Effector memory CD4-positive, alpha-beta T cell (primary cell): ENCODE results near the gene IFITM5.

Source experiments
- DNase-seq, 3 donors: peaks; one replicate each; pipeline ENCODE4 v3.0.0-alpha.2; 2020
- H3K27ac ChIP-seq: 2 replicates; pipeline ENCODE4 v1.7.0; 2013; ENCODE audit warnings: mild to moderate bottlenecking, low read length, moderate library complexity; ENCODE audit not compliant: insufficient read depth, poor library complexity, severe bottlenecking
- H3K27me3 ChIP-seq: replicated peaks from 2 replicates; pipeline ENCODE4 v1.7.0; 2013; ENCODE audit warnings: mild to moderate bottlenecking, low read length; ENCODE audit not compliant: insufficient read depth, control insufficient read depth, poor library complexity, severe bottlenecking
- H3K36me3 ChIP-seq: 2 replicates; pipeline ENCODE4 v1.7.0; 2013; ENCODE audit warnings: mild to moderate bottlenecking, low read length, moderate library complexity; ENCODE audit not compliant: control insufficient read depth, insufficient read depth
- H3K4me1 ChIP-seq: 2 replicates; pipeline ENCODE4 v1.7.0; 2013; ENCODE audit warnings: low read length, mild to moderate bottlenecking; ENCODE audit not compliant: control insufficient read depth, insufficient read depth, poor library complexity, severe bottlenecking
- H3K4me3 ChIP-seq: 2 replicates; pipeline ENCODE4 v1.7.0; 2013; ENCODE audit warnings: low read length, low read depth, mild to moderate bottlenecking; ENCODE audit not compliant: insufficient read depth, poor library complexity, severe bottlenecking
- H3K9me3 ChIP-seq: 2 replicates; pipeline ENCODE4 v1.7.0; 2013; ENCODE audit warnings: mild to moderate bottlenecking, low read length, moderate library complexity; ENCODE audit not compliant: control insufficient read depth

Gene IFITM5

DNA sequence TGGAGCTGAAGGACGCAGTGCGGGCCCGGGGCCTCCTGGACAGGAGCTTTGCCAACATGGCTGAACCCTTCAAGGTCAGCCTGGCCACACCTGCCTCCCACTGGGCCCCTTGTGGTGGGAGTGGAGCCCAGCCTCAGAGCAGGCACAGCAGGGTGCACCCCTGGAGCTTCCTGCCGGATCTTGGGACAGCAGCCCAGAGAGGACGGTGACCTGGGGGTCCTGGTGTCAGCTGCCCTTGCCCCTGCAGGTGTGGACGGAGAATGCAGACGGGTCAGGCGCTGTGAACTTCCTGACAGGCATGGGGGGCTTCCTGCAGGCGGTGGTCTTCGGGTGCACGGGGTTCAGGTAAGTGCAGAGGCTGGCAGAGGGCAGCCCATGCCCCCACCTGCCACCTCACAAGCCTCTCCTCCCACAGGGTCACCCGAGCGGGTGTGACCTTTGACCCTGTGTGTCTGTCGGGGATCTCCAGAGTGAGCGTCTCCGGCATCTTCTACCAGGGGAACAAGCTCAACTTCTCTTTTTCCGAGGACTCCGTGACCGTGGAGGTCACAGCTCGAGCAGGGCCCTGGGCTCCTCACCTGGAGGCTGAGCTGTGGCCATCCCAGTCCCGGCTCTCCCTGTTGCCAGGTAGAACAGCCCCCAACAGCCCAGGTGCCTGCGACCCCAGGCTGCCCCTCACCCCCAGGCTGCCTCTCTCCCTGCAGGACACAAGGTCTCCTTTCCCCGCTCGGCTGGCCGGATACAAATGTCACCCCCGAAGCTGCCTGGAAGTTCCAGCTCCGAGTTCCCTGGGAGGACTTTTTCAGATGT, 5.3 kb downstream of the IFITM5 start:
- H3K36me3 ChIP-seq = peaks cover 28% of the 10 kb centered on the region
- H3K4me1 ChIP-seq = peaks cover 17% of the 10 kb centered on the region
- no peaks in the 10 kb centered on the region for H3K9me3 ChIP-seq
- no peak overlapping the region for H3K4me3 ChIP-seq
- no peak overlapping the region for H3K27ac ChIP-seq
- no peaks in the 10 kb centered on the region for H3K27me3 ChIP-seq
- DNase-seq = no peak

DNA sequence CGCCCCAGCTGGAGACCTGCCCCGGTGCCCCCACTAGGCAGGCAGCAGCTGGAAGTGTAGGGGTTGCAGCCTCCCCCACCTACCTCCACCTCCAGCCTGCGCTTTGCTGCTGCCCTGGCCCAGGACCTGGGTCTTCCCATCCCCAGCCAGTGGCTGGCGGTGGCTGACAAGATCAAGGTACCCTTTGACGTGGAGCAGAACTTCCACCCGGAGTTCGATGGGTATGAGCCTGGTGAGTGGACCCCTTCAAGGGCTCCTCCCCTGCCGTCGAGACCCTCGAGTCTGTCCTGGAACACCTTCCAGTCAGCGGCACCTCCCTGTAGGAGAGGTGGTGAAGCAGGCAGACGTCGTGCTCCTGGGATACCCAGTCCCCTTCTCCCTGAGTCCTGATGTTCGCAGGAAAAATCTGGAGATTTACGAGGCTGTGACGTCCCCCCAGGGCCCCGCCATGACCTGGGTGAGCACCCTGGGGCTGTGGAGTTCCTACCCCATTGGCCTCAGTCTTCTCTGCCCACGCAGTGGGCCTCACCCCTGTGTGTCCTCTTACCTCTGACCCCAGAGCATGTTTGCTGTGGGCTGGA, 6.0 kb downstream of the IFITM5 start:
- peaks cover 16% of the 10 kb centered on the region for H3K4me1 ChIP-seq
- no peak overlapping the region for H3K27ac ChIP-seq
- H3K27me3 ChIP-seq = no peaks in the 10 kb centered on the region
- H3K9me3 ChIP-seq = no peaks in the 10 kb centered on the region
- peaks cover 28% of the 10 kb centered on the region for H3K36me3 ChIP-seq
- DNase-seq = no peak
- no peak overlapping the region for H3K4me3 ChIP-seq

DNA sequence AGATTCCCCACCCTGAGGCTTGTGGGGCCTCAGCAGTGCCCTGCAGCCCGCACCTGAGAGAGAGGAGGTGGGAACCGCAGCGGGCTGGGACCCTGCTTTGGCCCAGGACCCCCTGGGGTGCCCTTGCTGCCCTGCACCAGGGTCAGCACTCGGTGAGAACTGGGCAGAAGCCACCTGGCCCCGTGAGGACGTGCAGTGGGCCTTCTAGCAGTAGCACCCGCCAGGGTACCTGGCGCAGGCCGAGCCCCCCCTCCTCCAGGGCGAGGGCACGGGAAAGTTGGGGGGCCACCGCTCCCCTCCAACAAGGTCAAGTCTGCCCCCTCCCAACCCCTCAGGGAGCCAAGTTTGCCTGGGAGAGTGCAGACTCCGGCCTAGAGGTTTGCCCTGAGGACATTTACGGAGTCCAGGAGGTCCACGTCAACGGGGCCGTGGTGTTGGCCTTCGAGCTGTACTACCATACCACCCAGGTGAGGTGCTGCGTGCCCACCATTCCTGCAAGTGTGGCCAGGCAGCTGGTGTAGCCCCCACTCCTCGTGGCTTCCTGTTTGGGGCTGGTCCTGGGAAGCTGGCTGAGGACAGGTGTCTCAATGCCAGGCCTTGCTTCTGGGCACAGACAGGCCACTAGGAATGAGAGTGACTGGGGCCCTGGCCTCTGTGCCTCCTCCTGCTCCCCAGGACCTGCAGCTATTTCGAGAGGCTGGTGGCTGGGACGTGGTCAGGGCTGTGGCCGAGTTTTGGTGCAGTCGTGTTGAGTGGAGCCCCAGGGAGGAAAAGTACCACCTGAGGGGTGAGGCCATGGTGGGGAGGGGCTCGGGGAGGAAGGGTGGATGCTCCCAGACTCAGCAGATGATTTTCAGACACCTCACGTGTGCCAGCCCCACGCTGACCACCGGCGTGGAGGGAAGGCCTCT, 6.9 kb downstream of the IFITM5 start:
- Histone ChIP-seq H3K9me3 (no peaks in the 10 kb centered on the region), H3K36me3 (peaks cover 28% of the 10 kb centered on the region), H3K4me1 (peaks cover 7% of the 10 kb centered on the region), H3K27ac (no peak overlapping the region), H3K4me3 (no peak overlapping the region), H3K27me3 (no peaks in the 10 kb centered on the region)
- DNase-seq = no peak

DNA sequence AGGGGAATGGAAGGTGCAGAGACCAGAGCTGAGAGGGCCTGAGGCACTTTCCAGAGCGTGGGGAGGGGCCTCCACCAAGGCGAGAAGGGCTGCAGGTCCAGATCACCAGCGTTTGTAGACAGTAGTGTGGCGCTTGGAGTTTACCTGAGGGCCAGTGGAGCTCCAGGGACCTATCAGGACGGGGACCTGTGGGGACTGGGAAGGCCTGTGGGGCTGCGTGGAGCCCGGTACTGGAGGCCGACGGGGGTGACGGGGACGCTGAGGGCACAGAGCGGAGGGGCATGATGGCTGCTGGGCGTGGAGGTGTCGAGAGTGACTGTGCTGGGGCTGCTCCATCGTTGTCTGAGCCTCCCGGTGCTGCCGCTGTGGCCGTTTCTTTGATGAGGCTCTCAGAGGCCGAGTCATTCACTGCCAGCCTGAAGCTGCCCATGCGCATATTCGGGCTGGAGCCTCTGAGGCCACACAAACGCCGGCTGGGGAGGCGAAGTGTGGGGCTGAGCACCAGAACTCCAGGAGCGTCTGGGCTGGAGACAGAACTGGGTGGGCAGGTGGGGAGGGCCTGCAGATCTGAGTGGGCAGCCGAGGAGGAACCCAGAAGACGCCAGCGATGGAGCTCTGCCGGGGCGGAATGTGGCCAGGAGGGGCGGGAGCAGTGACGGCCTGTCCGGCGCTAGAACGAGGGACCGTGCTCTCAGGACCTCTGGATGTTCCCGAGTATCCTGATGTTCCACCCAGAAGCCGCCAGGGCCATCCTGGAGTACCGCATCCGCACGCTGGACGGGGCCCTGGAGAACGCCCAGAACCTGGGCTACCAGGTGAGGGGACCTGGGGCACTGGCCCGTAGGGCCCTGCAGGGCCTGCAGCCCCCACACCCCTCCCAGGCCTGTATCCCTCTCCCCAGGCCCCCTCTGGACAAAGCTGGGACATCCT, 7.8 kb downstream of the IFITM5 start:
- H3K27me3 ChIP-seq = no peaks in the 10 kb centered on the region
- DNase-seq = no peak
- no peaks in the 10 kb centered on the region for H3K9me3 ChIP-seq
- H3K4me1 ChIP-seq = peaks cover 2% of the 10 kb centered on the region
- H3K27ac ChIP-seq = peak overlapping the region; percentile 20
- H3K36me3 ChIP-seq = peaks cover 28% of the 10 kb centered on the region
- H3K4me3 ChIP-seq = no peak overlapping the region

- Histone ChIP-seq H3K27me3 (no peaks in the 10 kb centered on the region), H3K9me3 (no peaks in the 10 kb centered on the region), H3K4me1 (peaks cover 8% of the 10 kb centered on the region), H3K4me3 (no peak overlapping the region), H3K36me3 (peaks cover 28% of the 10 kb centered on the region), H3K27ac (peak overlapping the region; percentile 28)
- no peak for DNase-seq
Measured at GRCh38 chr11:290621-291231, 8.6 kb downstream of the IFITM5 start.

- H3K27me3 ChIP-seq = no peaks in the 10 kb centered on the region
- H3K27ac ChIP-seq = peak overlapping the region; percentile 96
- no peak overlapping the region for H3K4me3 ChIP-seq
- peaks cover 28% of the 10 kb centered on the region for H3K36me3 ChIP-seq
- peaks cover 8% of the 10 kb centered on the region for H3K4me1 ChIP-seq
- no peak for DNase-seq
- no peaks in the 10 kb centered on the region for H3K9me3 ChIP-seq
Measured at GRCh38 chr11:289712-290620, 9.4 kb downstream of the IFITM5 start.

GRCh38 chr11:289398-289711, 10.0 kb downstream of the IFITM5 start:
- H3K4me3 ChIP-seq = no peak overlapping the region

GRCh38 chr11:288478-289397, 10.6 kb downstream of the IFITM5 start, which contains the start of gene PGGHG:
Gene PGGHG, plus strand, starts transcription at chr11:289126. Its CDS starts 691 bp downstream, at chr11:289817.
- Histone ChIP-seq H3K9me3 (no peaks in the 10 kb centered on the region), H3K27ac (peak within 1 kb of the TSS; percentile 96), H3K4me1 (peaks cover 8% of the 10 kb centered on the region), H3K36me3 (peaks cover 22% of the 10 kb centered on the region), H3K27me3 (no peaks in the 10 kb centered on the region), H3K4me3 (peak within 1 kb of the TSS; percentile 90)
- peak; percentile 37 to 61 (median 48) for DNase-seq

More at GRCh38 chr11:289398-289711, 10.0 kb downstream of the IFITM5 start:
- H3K27ac ChIP-seq = peak overlapping the region; percentile 96
- H3K27me3 ChIP-seq = no peaks in the 10 kb centered on the region
- H3K36me3 ChIP-seq = peaks cover 28% of the 10 kb centered on the region
- peaks cover 8% of the 10 kb centered on the region for H3K4me1 ChIP-seq
- H3K9me3 ChIP-seq = no peaks in the 10 kb centered on the region
- no peak for DNase-seq
